C4-2B (cell line): ENCODE data around the gene COL19A1.

Experiments used
- CTCF ChIP-seq: fragments of 450-650 bp; conservative IDR thresholded peaks from 2 replicates; pipeline ENCODE4 v1.5.1; 2017; ENCODE audit warnings: mild to moderate bottlenecking
- ZFX ChIP-seq: fragments of 450-650 bp; IDR thresholded peaks from 2 replicates; pipeline ENCODE4 v1.6.1; 2017

GRCh38 chr6:69868961-69869360 is 2.6 kb downstream of the COL19A1 start:
- TF ChIP-seq CTCF: no peak
- TF ChIP-seq ZFX: no peak
